Osteoblast (primary cell): ENCODE measurements around the gene HPCAL1. TPM values are rescaled to one million over a fixed set of nuclear protein-coding genes. Genes with fewer than 3 reads are reported as not detected.

Experiments used
- DNase-seq: peaks from one replicate; pipeline ENCODE4 v3.0.0; 2011; ENCODE audit warnings: low spot score, mixed read lengths; ENCODE audit not compliant: insufficient read length; ENCODE audit errors: missing footprints
- H2AFZ ChIP-seq: 2 replicates; pipeline ENCODE4 v1.6.0; 2011; ENCODE audit warnings: mild to moderate bottlenecking, low read length
- H3K27ac ChIP-seq: 2 replicates; pipeline ENCODE4 v1.5.1; 2011; ENCODE audit warnings: mild to moderate bottlenecking, low read depth, low read length, moderate library complexity
- H3K27me3 ChIP-seq: 2 replicates; pipeline ENCODE4 v1.6.0; 2012; ENCODE audit warnings: mild to moderate bottlenecking, control low read depth, inconsistent platforms, low read length, moderate library complexity; ENCODE audit not compliant: insufficient read depth
- H3K36me3 ChIP-seq: 2 replicates; pipeline ENCODE4 v1.5.1; 2011; ENCODE audit warnings: mild to moderate bottlenecking, low read length, control low read depth, moderate library complexity; ENCODE audit not compliant: insufficient read depth
- H3K4me1 ChIP-seq: 2 replicates; pipeline ENCODE4 v1.5.1; 2011; ENCODE audit warnings: mild to moderate bottlenecking, low read length, control low read depth, moderate library complexity; ENCODE audit not compliant: insufficient read depth
- H3K4me2 ChIP-seq: 2 replicates; pipeline ENCODE4 v1.6.0; 2011; ENCODE audit warnings: mild to moderate bottlenecking, low read length; ENCODE audit not compliant: insufficient read depth
- H3K4me3 ChIP-seq: fragments of 200-600 bp; sonication (generic); 3 replicates; pipeline ENCODE4 v1.5.1; 2012; ENCODE audit warnings: mild to moderate bottlenecking, low read length, inconsistent platforms; ENCODE audit not compliant: insufficient read depth
- H3K79me2 ChIP-seq: 2 replicates; pipeline ENCODE4 v1.6.0; 2012; ENCODE audit warnings: mild to moderate bottlenecking, low read length, control low read depth, inconsistent platforms; ENCODE audit not compliant: insufficient read depth
- H3K9me3 ChIP-seq: 2 replicates; pipeline ENCODE4 v1.5.1; 2011; ENCODE audit warnings: low read depth, low read length, control low read depth
- H4K20me1 ChIP-seq: 2 replicates; pipeline ENCODE4 v1.6.0; 2012; ENCODE audit warnings: mild to moderate bottlenecking, low read length, control low read depth; ENCODE audit not compliant: insufficient read depth
- total RNA-seq: library from RNA; depleted of rRNA; stranded (reverse); fragments of >200 nt; gene quantifications from 2 replicates; pipeline ENCODE4 v1.2.3, GENCODE V29; 2012
- TF ChIP-seq, protein P1 (sequence below): IDR thresholded peaks from 2 replicates; pipeline ENCODE4 v1.5.1; 2011; ENCODE audit warnings: mild to moderate bottlenecking, low read depth, low read length, moderate library complexity; ENCODE audit errors: extremely low read depth

HPCAL1 gene
- total RNA-seq, 1 donor = 57.2 TPM

DNA sequence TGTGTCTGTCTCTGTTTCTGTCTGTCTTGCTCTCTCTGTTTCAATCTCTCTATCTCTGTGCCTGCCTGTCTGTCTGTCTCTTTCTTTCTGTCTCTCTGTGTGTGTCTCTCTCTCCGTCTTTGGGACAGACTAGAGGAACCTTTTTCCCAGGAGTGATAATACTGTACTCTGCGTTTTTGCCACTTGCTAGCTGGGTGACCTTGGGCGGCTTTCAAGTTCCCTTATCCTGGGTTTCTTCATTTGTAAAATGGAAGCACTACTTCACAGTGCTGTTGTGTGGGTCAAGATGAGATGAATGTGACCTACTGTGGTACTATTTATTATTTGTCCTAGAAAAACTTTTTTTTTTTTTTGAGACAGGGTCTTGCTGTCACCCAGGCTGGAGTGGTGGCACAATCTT lies 42.4 kb downstream of the HPCAL1 start:
- no peak overlapping the region for H3K4me3 ChIP-seq
- H3K4me1 ChIP-seq = peaks cover 9% of the 10 kb centered on the region
- no peak for DNase-seq
- no peak overlapping the region for H3K27ac ChIP-seq
- H3K27me3 ChIP-seq = no peaks in the 10 kb centered on the region
- peaks cover 52% of the 10 kb centered on the region for H4K20me1 ChIP-seq
- peaks cover 95% of the 10 kb centered on the region for H3K79me2 ChIP-seq
- H3K36me3 ChIP-seq = no peaks in the 10 kb centered on the region
- H3K4me2 ChIP-seq = no peak overlapping the region
- H2AFZ ChIP-seq = no peak overlapping the region
- H3K9me3 ChIP-seq = no peaks in the 10 kb centered on the region
- TF ChIP-seq, protein P1, sequence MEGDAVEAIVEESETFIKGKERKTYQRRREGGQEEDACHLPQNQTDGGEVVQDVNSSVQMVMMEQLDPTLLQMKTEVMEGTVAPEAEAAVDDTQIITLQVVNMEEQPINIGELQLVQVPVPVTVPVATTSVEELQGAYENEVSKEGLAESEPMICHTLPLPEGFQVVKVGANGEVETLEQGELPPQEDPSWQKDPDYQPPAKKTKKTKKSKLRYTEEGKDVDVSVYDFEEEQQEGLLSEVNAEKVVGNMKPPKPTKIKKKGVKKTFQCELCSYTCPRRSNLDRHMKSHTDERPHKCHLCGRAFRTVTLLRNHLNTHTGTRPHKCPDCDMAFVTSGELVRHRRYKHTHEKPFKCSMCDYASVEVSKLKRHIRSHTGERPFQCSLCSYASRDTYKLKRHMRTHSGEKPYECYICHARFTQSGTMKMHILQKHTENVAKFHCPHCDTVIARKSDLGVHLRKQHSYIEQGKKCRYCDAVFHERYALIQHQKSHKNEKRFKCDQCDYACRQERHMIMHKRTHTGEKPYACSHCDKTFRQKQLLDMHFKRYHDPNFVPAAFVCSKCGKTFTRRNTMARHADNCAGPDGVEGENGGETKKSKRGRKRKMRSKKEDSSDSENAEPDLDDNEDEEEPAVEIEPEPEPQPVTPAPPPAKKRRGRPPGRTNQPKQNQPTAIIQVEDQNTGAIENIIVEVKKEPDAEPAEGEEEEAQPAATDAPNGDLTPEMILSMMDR = no peak

DNA sequence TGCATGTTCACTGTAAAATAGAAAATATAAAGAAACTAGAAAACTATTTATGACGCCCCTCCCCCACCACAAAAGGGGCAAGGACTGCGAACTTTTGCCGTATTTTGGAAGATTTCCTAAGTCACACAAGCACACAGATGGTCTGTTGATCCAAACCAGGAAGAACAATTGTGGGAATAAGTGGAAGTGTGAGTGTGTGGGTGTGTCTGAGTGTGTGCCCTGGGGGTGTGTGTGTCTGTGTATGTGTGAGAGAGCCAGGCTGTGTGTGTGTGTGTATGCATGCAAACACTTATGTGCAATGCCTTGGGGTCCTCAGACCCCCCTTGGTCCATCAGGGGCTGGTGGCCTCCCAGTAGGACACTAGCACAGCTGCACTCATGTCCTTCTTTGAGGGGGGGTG lies 43.1 kb downstream of the HPCAL1 start:
- no peaks in the 10 kb centered on the region for H3K9me3 ChIP-seq
- H3K79me2 ChIP-seq = peaks cover 95% of the 10 kb centered on the region
- H3K27ac ChIP-seq = no peak overlapping the region
- no peak overlapping the region for H3K4me3 ChIP-seq
- no peaks in the 10 kb centered on the region for H3K27me3 ChIP-seq
- no peak for DNase-seq
- TF ChIP-seq, protein P1 = no peak
- no peak overlapping the region for H3K4me2 ChIP-seq
- H3K4me1 ChIP-seq = peaks cover 9% of the 10 kb centered on the region
- no peak overlapping the region for H2AFZ ChIP-seq
- H3K36me3 ChIP-seq = no peaks in the 10 kb centered on the region
- peaks cover 46% of the 10 kb centered on the region for H4K20me1 ChIP-seq

DNA sequence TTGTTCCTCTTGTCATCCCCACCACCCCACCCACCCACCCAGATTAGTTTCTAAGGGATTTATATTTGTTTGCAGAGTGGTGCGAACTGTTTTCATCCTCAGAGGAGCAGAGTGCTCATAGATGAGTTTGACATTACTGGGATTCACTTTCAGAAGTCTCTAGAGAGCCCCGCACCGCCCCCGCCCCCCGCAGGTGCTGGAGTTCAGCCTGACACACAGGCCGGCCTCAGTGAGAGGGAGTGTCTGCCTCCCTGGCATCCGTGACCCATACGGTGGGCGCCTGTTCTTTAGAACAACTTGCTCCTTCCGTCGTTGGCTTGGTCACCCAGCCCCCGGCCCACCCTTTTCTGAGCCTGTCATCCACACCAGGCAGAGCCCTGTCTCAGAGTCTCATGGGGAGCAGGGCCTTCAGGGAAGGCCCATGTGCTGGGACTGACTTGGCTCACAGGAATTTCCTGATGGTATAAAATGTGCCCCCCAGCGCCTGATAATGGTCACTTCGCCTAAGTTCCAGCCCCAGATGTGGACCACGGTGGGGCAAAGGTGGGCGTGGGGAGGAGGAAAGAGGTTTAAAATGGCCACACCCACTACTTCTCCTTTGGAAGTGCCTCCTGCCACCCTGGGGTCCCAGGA lies 44.3 kb downstream of the HPCAL1 start:
- DNase-seq = peak; percentile 86
- Histone ChIP-seq H3K27ac (peak overlapping the region; percentile 28), H3K36me3 (no peaks in the 10 kb centered on the region), H3K4me2 (no peak overlapping the region), H2AFZ (no peak overlapping the region), H3K9me3 (no peaks in the 10 kb centered on the region), H3K79me2 (peaks cover 93% of the 10 kb centered on the region), H3K4me3 (no peak overlapping the region), H4K20me1 (peaks cover 42% of the 10 kb centered on the region), H3K27me3 (no peaks in the 10 kb centered on the region), H3K4me1 (peaks cover 9% of the 10 kb centered on the region)
- TF ChIP-seq, protein P1 = no peak

DNA sequence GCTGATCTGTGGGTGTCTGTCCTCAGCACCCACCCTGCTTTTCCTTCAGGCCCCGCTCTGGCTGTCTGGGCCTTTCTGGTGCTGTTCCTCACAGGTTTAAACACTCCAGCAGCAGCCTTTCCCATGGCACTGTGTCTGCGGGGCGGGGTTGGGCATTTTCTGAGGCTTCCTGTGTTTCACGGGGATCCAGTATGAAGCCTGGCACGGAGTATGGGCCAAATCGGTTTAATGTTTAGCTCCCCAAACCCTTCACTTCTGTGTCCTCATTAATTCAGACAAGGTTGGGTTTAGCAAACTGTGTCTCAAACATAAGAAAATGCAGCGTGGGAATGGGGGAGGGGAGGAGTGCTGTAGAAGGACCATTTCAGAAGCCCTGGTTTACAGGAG lies 44.9 kb downstream of the HPCAL1 start:
- TF ChIP-seq, protein P1 = no peak
- Histone ChIP-seq H3K4me1 (peaks cover 9% of the 10 kb centered on the region), H3K4me2 (no peak overlapping the region), H3K27ac (peak overlapping the region; percentile 28), H3K36me3 (no peaks in the 10 kb centered on the region), H3K27me3 (no peaks in the 10 kb centered on the region), H3K4me3 (no peak overlapping the region), H3K79me2 (peaks cover 93% of the 10 kb centered on the region), H4K20me1 (peaks cover 45% of the 10 kb centered on the region), H2AFZ (no peak overlapping the region), H3K9me3 (no peaks in the 10 kb centered on the region)
- peak; percentile 14 for DNase-seq
